SH-SY5Y (cell line): ENCODE data around the gene KRTAP5-3.

Source experiments
- GATA2 ChIP-seq: IDR thresholded peaks from 2 replicates; pipeline ENCODE4 v1.6.1; 2011; ENCODE audit warnings: mild to moderate bottlenecking, low read depth, low read length
- GATA3 ChIP-seq: IDR thresholded peaks from 2 replicates; pipeline ENCODE4 v1.6.1; 2011; ENCODE audit warnings: low read depth, mild to moderate bottlenecking, low read length, moderate library complexity

GRCh38 chr11:1624621-1625020 lies 16.4 kb upstream of the KRTAP5-3 start:
- TF ChIP-seq GATA3: no peak
- TF ChIP-seq GATA2: no peak
